ENCODE data around the gene RSPH10B.
"Not testable (repeated sequence)": the region's sequence is repeated elsewhere in the genome, so short reads cannot be mapped to it uniquely, and the experiment has no call there.

RSPH10B gene

GRCh38 chr7:5892498-5892897, 78.0 kb downstream of the RSPH10B start:
- peaks cover 0 to 7% (median 0%) of the 10 kb centered on the region in 4 donors for H3K4me1 ChIP-seq
- intact Hi-C loops (cut with DNase I; ENCODE audit: low total_unique reads): no loop called here
- H3K27me3 ChIP-seq: no peaks in the 10 kb centered on the region
- DNase-seq: no peak
- H3K36me3 ChIP-seq: no peaks in the 10 kb centered on the region
- TF ChIP-seq, protein P1, sequence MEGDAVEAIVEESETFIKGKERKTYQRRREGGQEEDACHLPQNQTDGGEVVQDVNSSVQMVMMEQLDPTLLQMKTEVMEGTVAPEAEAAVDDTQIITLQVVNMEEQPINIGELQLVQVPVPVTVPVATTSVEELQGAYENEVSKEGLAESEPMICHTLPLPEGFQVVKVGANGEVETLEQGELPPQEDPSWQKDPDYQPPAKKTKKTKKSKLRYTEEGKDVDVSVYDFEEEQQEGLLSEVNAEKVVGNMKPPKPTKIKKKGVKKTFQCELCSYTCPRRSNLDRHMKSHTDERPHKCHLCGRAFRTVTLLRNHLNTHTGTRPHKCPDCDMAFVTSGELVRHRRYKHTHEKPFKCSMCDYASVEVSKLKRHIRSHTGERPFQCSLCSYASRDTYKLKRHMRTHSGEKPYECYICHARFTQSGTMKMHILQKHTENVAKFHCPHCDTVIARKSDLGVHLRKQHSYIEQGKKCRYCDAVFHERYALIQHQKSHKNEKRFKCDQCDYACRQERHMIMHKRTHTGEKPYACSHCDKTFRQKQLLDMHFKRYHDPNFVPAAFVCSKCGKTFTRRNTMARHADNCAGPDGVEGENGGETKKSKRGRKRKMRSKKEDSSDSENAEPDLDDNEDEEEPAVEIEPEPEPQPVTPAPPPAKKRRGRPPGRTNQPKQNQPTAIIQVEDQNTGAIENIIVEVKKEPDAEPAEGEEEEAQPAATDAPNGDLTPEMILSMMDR (IDR thresholded peaks at IDR 0.05): no peak
- H3K9me3 ChIP-seq: no peaks in the 10 kb centered on the region
- no peak overlapping the region for H3K27ac ChIP-seq
- no peak overlapping the region for H3K4me3 ChIP-seq

GRCh38 chr7:5890244-5890643, 80.2 kb downstream of the RSPH10B start:
- H3K9me3 ChIP-seq; H3K4me3 ChIP-seq; H3K36me3 ChIP-seq; intact Hi-C loops (cut with DNase I; ENCODE audit: low total_unique reads); H3K4me1 ChIP-seq; H3K27me3 ChIP-seq; H3K27ac ChIP-seq; DNase-seq: not testable (repeated sequence)

DNA sequence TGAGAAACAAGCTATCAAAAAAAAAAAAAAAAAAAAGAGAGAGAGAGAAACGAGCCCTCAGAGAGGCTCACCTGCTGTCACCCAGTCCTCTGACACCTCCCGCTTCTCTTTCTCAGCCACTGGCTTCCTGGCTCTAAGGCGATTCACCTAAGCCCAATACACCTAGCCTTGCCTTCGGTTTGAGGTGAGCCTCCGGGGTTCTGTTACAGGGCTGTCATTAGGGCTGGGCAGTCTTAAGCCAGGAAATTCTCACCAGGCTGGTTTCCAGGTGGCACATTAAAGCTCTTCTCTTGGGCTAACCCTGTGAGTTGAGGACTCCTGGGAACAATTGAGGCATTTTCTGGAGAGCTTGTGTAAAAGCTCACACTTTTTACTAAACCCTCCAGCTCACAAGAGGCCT, 82.5 kb downstream of the RSPH10B start:
- intact Hi-C loops (cut with DNase I; ENCODE audit: low total_unique reads); H3K9me3 ChIP-seq; H3K4me3 ChIP-seq; H3K36me3 ChIP-seq; DNase-seq; H3K4me1 ChIP-seq; H3K27me3 ChIP-seq; H3K27ac ChIP-seq: not testable (repeated sequence)

GRCh38 chr7:5884431-5884830, 86.1 kb downstream of the RSPH10B start:
- DNase-seq; H3K27me3 ChIP-seq; intact Hi-C loops (cut with DNase I; ENCODE audit: low total_unique reads); H3K27ac ChIP-seq; H3K9me3 ChIP-seq; H3K4me1 ChIP-seq; H3K4me3 ChIP-seq; H3K36me3 ChIP-seq: not testable (repeated sequence)

- H3K4me3 ChIP-seq; H3K36me3 ChIP-seq; H3K4me1 ChIP-seq; DNase-seq; H3K9me3 ChIP-seq; H3K27ac ChIP-seq; intact Hi-C loops (cut with DNase I; ENCODE audit: low total_unique reads); H3K27me3 ChIP-seq: not testable (repeated sequence)
Observed at GRCh38 chr7:5880106-5880505, 90.4 kb downstream of the RSPH10B start.

DNA sequence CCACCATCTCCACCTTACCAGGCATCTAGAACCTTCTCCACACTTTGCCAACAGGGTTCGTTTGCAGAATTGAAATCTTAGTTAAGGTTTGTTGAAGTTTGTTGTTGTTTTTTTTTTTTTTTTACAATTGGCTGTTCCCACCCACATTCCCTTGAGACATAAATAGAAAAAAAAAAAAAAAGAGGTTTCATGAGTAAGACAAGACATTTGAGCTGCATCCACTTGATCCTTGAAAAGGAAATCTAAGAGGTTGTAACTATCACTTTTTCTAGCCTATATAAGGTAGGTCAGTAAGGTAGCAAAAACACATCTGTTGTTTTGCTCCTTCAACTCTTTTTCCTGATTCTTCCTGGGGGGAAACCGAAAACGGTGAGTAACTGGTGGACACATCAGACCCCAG, 90.9 kb downstream of the RSPH10B start:
- H3K27me3 ChIP-seq; H3K36me3 ChIP-seq; intact Hi-C loops (cut with DNase I; ENCODE audit: low total_unique reads); H3K9me3 ChIP-seq; H3K27ac ChIP-seq; H3K4me3 ChIP-seq; DNase-seq; H3K4me1 ChIP-seq: not testable (repeated sequence)
